Stimulated activated CD8-positive, alpha-beta memory T cell treated with anti-CD3 and anti-CD28 coated beads, Interleukin-7, amount 100 ng/mL, for 24 hours (primary cell): ENCODE data around the gene BLTP3A.
"Not testable (repeated sequence)": the region's sequence is repeated elsewhere in the genome, so short reads cannot be mapped to it uniquely, and the experiment has no call there.

Experiments
- DNase-seq: peaks from one replicate; pipeline ENCODE4 v3.0.0-alpha.2; 2020; ENCODE audit warnings: low read depth

The BLTP3A gene

DNA sequence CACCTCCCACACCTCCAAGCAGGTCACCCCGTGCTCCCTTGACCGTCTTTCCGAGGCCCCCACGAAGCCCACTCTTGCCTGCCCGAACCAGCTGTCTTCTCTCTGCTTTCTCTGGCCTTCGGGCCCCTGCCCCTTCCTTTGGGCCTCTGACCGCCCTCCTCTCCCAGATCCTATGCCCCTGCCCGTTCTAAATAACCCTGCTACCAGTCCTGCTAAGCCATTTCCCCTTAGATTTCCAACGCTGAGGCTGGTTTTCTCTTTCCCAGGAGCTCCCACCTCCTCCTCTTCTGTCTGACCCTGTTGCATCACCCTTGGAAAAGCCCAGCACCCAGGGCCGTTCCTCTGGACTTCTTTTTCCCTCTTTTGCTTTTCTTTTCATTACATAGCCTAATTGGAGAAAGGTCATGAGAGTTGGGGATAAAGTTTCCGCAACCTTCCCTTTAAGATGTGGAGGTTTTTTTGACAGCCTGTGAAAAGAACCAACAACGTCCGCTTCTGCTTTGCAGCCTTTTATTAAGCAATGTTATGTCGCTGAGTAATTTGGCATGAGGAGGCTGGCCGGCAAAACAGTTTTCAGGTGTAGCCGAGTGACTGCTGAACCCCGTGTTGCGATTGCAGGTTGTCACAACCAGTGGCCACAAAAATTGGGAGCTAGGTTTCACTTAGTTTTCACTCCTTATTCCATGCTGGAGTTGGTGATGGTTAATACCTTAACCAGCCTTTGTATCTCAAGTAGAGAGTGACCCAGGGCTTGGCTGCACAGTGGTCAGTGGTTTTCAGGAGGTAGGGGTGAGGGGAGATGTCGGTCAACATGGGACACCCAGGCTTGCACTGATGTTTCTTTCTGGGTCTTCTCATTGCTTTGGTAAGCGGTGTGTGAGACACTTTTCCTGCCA, 970 bp downstream of the BLTP3A start:
- no peak for DNase-seq

DNA sequence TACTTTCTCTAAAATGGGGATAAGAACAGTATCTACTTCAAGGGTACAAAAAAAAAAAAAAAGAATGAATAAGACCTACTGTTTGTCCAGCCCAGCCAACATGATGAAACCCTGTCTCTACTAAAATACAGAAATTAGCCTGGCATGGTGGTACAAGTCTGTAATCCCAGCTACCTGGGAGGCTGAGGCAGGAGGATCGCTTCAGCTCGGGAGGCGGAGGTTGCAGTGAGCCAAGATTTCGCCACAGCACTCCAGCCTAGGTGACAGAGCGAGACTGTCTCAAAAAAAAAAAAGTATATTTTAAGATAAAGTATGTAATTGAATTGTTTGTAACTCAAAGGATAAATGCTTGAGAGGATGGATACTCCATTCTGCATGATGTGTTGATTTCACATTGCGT, 2.0 kb downstream of the BLTP3A start:
- DNase-seq, result no peak

GRCh38 chr6:34795836-34796425, 4.0 kb downstream of the BLTP3A start:
- no peak for DNase-seq

GRCh38 chr6:34798057-34798456, 6.2 kb downstream of the BLTP3A start:
- no peak for DNase-seq

DNA sequence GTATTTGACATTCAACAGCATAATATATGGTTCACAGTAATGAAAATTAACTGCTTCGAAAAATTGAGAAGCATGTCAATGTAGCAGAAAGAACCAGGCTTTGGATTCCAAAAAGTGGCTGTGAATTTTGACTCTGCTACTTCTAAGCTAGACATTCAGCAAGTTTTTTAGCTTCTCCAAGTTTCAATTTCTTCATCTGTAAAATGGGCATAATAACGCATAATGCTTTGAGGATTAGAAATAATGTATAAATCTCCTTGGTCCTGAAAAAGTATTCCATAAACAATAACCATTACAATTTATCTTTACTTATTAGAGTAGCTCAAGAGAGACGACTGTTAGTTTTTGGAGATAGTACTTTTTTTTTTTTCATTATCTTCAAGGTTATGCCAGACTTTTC, 7.7 kb downstream of the BLTP3A start:
- no peak for DNase-seq

GRCh38 chr6:34804543-34804942, 12.7 kb downstream of the BLTP3A start:
- DNase-seq, result no peak

DNA sequence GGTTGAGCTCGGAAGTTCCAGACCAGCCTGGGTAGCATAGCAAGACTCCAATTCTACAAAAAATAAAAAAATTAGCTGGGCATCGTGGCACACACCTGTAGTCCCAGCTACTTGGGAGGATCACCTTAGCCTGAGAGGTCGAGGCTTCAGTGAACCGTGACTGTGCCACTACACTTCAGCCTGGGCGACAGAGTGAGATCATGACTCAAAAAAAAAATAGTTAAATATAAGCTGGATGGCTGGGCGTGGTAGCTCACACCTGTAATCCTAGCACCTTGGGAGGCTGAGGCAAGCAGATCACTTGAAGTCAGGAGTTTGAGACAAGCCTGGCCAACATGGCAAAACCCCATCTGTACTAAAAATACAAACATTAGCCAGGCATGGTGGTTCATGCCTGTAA, 13.2 kb downstream of the BLTP3A start:
- DNase-seq, result not testable (repeated sequence)

- DNase-seq, result no peak
Measured at GRCh38 chr6:34806738-34807453, 15.0 kb downstream of the BLTP3A start.

- not testable (repeated sequence) for DNase-seq
Measured at GRCh38 chr6:34808473-34808872, 16.6 kb downstream of the BLTP3A start.

DNA sequence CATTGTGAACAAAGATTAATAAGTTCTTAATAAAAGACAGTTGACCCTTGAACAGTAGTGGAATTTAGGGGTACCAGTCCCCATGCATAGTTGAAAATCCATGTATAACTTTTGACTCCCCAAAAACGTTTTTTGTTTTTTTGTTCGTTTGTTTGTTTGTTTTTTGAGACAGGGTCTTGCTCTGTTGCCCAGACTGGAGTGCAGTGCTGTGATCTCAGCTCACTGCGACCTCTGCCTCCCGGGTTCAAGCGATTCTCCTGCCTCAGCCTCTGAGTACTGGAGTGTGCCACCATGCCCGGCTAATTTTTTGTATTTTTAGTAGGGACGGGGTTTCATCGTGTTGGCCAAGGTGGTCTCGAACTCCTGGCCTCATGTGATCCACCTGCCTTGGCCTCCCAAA, 17.5 kb downstream of the BLTP3A start:
- DNase-seq, result not testable (repeated sequence)

DNA sequence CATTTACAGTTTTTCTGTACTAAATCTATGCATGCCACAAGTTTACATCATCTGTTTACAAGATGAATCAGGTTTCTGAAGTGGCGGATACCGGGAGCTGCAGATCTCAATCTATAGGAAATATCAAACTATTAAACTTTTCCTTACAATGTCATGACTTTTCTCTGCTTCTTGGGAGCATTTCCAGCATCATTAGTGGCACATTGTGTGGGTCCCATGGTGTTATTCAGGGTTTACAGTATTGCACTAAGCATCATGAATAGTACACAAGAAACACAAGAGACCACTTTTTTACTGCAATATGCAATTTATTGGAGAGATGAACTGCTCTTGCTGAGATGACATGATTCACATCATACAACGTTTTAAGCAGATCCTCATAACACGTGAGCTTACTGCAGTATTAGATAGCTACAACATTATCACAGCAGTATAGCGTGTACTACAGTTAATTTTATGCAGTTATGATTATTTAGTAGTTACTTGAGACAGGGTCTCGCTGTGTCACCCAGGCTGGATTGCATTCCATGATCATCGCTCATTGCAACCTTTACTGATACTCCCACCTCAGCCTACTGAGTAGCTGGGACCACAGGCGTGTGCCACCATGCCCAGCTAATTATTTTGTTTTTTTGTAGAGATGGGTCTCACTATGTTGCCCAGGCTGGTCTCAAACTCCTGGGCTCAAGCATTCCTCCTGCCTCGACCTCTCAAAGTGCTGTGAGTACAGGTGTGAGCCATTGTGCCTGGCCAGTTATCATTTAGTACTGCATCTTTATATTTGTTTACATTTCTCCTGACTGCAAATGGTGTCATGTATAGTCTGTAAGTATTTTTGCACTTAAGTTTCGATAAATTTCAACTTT, 18.4 kb downstream of the BLTP3A start:
- no peak for DNase-seq

DNA sequence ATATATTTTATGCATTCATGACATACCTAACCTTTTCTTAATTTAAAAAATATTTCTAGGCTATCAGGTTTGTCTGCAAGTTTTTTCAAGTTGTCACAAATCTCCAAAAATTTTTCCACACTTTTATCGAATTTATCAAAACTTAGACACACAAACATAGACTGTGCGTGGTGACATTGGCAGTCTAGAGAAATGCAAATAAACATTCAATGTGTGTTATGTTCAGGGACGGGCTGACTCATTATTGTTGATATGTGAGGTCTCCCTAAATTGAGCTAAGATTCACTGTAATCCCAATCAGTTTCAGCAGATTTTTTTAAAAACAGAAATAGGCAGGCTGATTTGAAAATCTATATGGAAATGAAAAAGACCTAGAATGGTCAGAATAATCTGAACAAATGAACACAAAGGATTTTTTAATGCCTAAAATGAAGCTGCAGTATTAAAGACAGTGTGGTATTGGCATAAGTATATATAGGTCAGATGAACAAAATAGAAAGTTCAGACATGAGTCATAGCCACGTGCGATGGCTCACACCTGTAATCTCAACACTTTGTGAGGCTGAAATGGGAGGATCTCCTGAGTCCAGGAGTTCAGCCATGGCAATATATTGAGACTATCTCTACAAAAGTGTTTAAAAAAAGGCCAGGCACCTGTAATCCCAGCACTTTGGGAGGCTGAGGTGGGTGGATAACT, 19.2 kb downstream of the BLTP3A start:
- DNase-seq, result no peak

GRCh38 chr6:34813028-34813713, 21.3 kb downstream of the BLTP3A start:
- no peak for DNase-seq

- no peak for DNase-seq
Measured at GRCh38 chr6:34816635-34817301, 24.9 kb downstream of the BLTP3A start.

GRCh38 chr6:34817446-34817845, 25.6 kb downstream of the BLTP3A start:
- DNase-seq, result no peak

- not testable (repeated sequence) for DNase-seq
Measured at GRCh38 chr6:34818872-34819570, 27.1 kb downstream of the BLTP3A start.

DNA sequence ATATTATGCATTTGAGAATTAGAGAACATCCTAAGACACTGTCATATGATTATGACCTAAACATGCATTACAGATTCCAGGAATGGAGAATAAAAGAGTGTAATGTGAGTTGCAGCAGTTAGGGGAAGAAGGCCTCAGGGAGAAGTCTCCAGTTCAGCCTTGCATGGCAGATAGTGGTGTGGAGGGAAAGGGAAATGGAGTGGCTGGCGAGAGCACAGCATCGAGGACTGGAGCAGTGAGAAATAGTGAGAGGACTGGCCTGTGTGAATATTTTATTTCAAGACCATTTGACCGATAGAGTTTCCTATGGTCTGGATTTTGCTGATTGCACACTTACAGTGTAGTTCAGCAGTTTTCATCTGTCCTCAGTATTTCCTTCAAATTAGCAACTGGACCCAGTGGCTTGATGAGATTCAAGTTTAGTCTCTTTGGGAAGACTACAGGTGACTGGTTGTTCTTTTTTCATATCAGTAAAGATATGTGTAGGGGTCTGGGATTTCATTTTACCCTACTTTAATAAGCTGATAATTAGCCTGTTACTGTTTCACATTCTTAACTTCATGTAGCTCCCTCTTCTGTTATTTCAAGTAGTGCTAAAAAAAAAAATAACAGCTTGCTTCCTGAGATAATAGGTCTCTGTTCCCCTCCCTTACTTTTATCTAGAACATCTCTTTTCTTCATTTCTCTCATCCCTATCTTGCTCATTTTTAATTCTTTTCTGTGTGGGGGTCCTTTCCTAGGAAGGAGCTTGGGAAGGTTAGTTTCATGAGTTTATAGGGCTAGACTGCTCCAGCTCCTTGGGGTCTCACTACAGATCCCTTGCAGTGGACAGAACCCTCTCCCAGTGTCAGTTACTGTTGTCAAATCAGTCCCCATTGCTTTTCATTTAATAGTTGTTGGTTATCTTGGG, 27.9 kb downstream of the BLTP3A start:
- no peak for DNase-seq

GRCh38 chr6:34829137-34829536, 37.3 kb downstream of the BLTP3A start:
- no peak for DNase-seq
